GM19452 (cell line): Measurements from ENCODE around the gene COL20A1.

ENCODE experiments used
- ATAC-seq: cut with Tn5 transposase; IDR thresholded peaks from one replicate; pipeline ENCODE4 v1.9.1; 2021; ENCODE audit not compliant: unreplicated experiment

Gene COL20A1

DNA sequence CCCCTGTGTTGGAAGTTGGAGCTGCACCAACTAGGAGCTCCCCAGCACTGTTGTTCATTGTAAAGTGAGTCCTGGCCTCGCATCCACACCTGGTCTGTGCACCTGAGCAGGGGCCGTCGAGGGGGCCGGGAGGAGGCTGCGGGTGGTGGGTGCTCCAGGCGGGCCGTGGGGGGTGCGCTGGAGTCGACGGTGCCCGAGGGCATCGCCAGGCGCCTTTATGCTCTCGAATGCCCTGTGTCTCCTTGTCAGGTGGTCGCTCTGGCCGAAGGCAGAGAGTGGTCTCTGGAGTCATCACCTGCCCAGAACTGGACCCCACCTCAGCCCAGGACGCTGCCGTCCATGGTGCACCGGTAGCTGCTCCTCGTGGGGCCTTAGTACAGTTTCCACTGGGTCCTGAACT is 16.0 kb upstream of the COL20A1 start:
- no peak for ATAC-seq

- ATAC-seq: no peak
Measured at GRCh38 chr20:63277466-63278272, 15.3 kb upstream of the COL20A1 start.

GRCh38 chr20:63278661-63279060 is 14.3 kb upstream of the COL20A1 start:
- ATAC-seq: no peak

- no peak for ATAC-seq
Measured at GRCh38 chr20:63279931-63280330, 13.1 kb upstream of the COL20A1 start.

GRCh38 chr20:63280371-63280770 is 12.6 kb upstream of the COL20A1 start:
- no peak for ATAC-seq

- no peak for ATAC-seq
Measured at GRCh38 chr20:63280929-63281545, 11.9 kb upstream of the COL20A1 start.

GRCh38 chr20:63281742-63282665 is 11.0 kb upstream of the COL20A1 start:
- no peak for ATAC-seq

GRCh38 chr20:63282946-63283345 is 10.0 kb upstream of the COL20A1 start:
- ATAC-seq: no peak

GRCh38 chr20:63283397-63284082 is 9.4 kb upstream of the COL20A1 start:
- no peak for ATAC-seq

DNA sequence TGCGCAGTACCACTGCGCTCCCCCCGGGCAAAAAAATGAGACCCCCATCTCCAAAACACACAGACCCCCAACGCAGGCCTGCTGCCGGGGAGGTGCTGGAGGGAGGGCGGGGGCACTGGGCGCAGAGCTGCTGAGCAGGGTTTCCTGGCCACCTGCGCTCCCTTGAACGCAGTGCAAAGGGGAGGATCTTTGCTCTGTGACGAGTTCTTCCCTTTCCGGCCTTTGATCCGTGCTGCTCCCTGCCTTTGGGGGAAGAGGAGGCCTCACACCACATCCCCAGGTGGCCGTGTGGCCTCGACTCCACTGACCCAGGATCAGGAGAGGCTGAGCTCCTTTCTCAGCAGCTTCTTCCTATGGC is 8.9 kb upstream of the COL20A1 start:
- no peak for ATAC-seq

DNA sequence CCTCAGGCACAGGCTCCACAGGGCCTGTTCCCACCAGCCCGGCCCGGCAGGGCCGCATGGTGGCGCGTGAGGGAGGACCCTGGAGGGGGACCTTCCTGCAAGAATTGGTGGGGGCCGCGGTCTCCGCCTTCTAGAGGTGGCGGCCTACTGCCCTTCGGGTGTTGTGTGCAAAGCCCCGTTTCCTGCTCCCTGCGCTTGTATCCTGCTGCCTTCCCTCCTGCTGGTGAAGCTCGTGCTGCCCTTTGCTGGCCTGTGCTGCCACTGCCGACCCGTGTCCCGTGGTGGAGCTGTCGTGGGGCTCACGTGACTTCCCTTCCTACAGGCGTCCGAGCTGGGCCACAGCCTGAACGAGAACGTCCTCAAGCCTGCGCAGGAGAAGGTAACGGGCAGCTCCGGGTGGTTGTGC is 8.4 kb upstream of the COL20A1 start:
- ATAC-seq: no peak

DNA sequence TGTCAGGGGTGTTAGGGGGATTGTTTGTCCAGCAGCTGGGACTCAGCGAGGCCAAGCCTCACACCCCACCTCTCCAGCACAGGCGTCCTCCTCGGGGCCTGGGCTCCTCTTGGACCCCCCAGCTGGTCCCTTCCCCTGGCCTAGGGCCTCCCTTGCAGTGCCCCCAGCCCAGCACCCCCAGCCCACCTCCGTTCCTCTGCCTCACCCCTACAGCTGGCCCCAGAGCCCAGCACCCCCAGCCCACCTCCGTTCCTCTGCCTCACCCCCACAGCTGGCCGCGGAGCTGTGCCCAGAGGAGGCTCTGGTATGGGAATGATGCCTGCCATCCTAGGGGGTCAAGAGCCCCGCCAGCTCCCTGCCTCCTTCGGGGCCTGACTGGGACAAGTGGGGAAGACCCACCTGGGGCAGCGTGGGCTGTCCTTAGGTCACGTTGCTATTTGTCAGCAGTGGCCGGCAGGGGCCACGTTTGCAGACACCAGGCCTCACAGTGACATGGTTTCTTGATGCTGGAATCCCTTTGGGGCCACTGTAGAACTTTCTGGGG is 7.9 kb upstream of the COL20A1 start:
- ATAC-seq: no peak

DNA sequence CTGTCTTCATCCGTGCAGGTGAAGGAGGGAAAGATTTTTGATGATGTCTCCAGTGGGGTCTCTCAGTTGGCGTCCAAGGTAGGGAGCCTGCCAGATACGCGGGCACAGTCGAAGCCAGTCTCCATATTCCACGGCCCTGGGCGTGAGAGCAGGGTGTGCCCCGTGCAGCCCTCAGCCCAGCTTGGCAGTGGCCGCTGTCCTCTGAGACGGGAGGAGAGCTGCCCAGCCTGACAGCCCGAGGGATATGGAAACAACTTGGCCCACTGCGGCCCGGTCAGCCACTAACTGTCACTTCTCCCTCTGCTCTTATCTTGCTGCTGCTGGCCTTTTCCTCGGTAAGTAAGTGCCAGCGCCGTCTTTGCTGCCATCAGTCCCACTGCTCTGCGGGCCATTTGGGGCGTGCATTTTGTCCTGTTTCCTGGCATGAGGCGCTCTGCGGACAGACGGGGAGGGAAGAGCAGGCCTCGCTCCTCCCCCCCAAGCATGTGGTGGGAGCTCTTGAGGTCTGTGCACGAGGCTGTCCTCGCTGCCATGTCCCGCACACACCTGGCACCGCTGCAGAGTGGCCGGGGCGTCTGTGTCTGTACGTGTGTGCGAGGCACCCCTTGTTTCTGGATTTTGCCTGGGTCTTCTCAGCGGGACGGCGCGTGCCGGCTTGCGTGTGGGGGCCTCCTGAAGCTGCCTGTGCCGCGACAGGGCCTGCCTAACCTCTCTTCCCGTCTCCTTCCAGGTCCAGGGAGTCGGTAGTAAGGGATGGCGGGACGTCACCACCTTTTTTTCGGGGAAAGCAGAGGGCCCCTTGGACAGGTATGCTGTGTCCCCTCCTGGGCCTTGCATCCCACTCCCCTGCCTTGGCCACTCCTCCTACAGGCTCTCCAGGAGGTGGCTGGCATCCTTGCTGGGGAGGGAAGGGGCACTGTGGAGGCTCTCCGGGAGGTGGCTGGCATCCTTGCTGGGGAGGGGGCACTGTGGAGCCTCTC is 7.1 kb upstream of the COL20A1 start:
- no peak for ATAC-seq

GRCh38 chr20:63286781-63287696 is 5.9 kb upstream of the COL20A1 start:
- no peak for ATAC-seq

DNA sequence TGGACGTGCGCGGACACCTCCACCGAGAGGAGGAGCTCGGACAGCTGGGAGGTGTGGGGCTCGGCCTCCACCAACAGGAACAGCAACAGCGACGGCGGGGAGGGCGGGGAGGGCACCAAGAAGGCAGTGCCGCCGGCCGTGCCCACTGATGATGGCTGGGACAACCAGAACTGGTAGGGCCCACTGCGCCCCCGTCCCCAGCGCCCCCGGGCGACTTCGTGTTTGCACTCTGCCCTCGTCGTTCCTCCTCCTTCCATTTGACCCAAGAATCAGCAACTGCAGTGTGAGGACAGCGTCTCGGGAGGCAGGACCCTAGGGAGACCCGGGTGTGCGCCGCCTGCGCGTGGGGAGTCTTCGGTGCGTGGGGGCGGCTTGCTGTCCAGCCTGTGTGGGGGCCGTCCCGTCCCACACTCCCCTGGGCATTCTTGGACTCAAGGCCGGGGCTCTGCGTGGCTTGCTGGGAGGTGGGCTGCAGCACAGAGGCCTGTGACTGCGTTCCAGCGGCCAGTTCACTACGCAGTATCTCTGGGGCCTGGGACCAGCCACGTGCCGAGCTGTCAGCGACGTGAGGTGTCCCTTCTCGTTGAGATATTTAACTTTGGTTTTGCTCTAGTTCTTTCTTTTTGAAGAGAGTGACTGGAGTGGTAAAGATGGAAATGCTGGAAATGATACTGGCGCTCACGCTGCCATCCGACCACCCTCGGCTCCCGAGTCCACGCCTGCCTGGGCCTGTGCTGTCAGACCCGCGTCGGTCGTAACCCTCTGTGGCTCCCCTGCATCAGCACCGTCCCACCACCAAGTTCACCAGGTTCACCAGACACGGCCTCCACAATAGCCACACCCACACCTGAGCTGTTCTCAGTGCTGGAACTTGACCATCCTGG is 5.0 kb upstream of the COL20A1 start:
- ATAC-seq: no peak

- ATAC-seq: no peak
Measured at GRCh38 chr20:63288581-63289251, 4.3 kb upstream of the COL20A1 start.
